Activated CD4-positive, alpha-beta memory T cell treated with anti-CD3 and anti-CD28 coated beads, Interleukin-2, amount 10 ng/mL, durations not matched to agents 7 days and 5 days (primary cell): ENCODE measurements around the gene USP33. TPM values are rescaled to one million over a fixed set of nuclear protein-coding genes. Genes with fewer than 3 reads are reported as not detected.
"Not testable (repeated sequence)": the region's sequence is repeated elsewhere in the genome, so short reads cannot be mapped to it uniquely, and the experiment has no call there.

Experiments used
- CTCF ChIA-PET: fragments of 350-600 bp; sonication (Branson Sonifier 250); formaldehyde crosslinking; loops from one replicate; lab custom pipeline; 2021; ENCODE audit warnings: antibody characterized with exemption, inconsistent platforms; lab: Charles Lee
- POLR2A ChIA-PET: fragments of 350-600 bp; sonication (Branson Sonifier 250); formaldehyde crosslinking; loops from one replicate; lab custom pipeline; 2021; ENCODE audit warnings: antibody characterized with exemption; lab: Charles Lee
- DNase-seq: peaks from one replicate; pipeline ENCODE4 v3.0.0-alpha.2; 2020
- H3K27ac Mint-ChIP-seq: one replicate; pipeline ENCODE4 v1.8.0; 2021; ENCODE audit warnings: mild to moderate bottlenecking, mixed read lengths
- H3K27me3 Mint-ChIP-seq: one replicate; pipeline ENCODE4 v1.8.0; 2021; ENCODE audit warnings: mixed read lengths
- H3K36me3 Mint-ChIP-seq: one replicate; pipeline ENCODE4 v1.8.0; 2021; ENCODE audit warnings: low read depth, mixed read lengths
- H3K4me1 Mint-ChIP-seq: one replicate; pipeline ENCODE4 v1.8.0; 2021; ENCODE audit warnings: mixed read lengths
- H3K4me3 Mint-ChIP-seq: one replicate; pipeline ENCODE4 v1.8.0; 2021; ENCODE audit warnings: mild to moderate bottlenecking, mixed read lengths
- H3K9me3 Mint-ChIP-seq: one replicate; pipeline ENCODE4 v1.8.0; 2021; ENCODE audit warnings: mixed read lengths
- total RNA-seq, 2 experiments: library from RNA; stranded (reverse); gene quantifications; one replicate each; pipeline ENCODE4 v1.2.3, GENCODE V29; 2021

Gene USP33
- total RNA-seq, result 10 to 100 TPM; 50.5 to 56.7 TPM

DNA sequence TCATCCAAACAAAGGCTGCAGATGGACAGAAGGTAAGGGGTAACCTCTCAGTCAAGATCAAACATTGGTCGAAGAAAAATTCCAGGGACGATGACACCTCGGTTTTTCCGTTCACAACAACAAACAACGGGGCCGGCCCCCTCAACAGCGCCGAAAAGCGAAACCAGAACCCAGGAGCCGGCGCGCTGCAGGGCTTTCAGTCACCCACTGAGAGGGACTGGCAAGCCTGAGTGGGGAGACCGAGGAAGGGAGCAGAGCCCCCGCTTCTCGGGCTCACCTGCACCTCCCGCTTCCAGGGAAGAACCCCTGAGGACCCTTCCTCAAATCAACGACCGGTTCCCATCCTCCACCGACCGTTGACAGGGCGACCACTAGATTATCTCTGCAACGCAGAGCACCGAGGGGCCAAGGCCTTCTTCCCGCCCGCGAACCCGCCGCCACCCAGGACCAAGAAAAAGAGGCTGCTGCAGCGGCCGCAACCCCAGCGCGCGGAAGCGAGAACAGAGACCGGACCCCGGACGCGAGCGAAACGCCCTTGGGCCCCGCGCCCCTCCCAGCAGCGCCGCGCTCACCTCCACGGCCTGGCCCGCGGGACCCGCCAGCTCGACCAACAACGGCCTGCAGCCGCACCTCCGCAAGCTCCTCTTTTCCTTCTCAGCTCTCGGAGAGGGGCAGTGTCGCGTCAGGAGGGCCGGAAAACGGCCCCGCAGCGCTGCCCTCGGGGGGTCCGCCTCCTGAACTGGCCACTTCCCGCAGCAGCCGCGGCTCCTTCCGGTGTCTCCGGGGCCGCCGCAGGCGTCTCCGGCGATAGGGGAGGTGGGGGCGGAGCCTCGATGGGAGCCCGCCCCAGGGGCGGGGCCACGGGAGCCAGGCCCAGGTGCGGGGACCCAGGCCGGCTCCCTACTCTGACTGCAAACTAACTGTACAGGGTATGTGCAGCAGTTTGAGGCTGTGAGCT is at the start of gene USP33:
Gene USP33 (minus strand): TSS at position 782 of the 958 bp plus-strand sequence. CDS start 18,155 bp downstream, outside the sequence.
- Mint-ChIP-seq H3K27me3 (peaks cover 2% of the 10 kb centered on the region), H3K4me1 (peaks cover 31% of the 10 kb centered on the region), H3K36me3 (peaks cover 6% of the 10 kb centered on the region), H3K4me3 (peak within 1 kb of the TSS; percentile 94), H3K27ac (peak within 1 kb of the TSS; percentile 91), H3K9me3 (no peaks in the 10 kb centered on the region)
- ChIA-PET POLR2A (interaction anchor here (0.7 to 4.0 kb wide), 4 partner anchors 20 to 245 kb away, joined by 3 to 18 read pairs (median 10); partner anchors contain the start of genes DNAJB4, FUBP1, MIGA1 and ZZZ3), CTCF (interaction anchor here (1.3 kb wide), 1 partner anchor 245 kb away, joined by 4 read pairs; the partner anchor contains the start of gene DNAJB4)
- peak; percentile 90 for DNase-seq

GRCh38 chr1:77803371-77803770 is 43.7 kb upstream of the USP33 start:
- Mint-ChIP-seq H3K9me3 (no peaks in the 10 kb centered on the region), H3K4me1 (no peaks in the 10 kb centered on the region), H3K36me3 (peaks cover 32% of the 10 kb centered on the region), H3K27me3 (no peaks in the 10 kb centered on the region), H3K27ac (no peak overlapping the region), H3K4me3 (no peak overlapping the region)
- ChIA-PET POLR2A (no interaction called here), CTCF (no interaction called here)
- no peak for DNase-seq

GRCh38 chr1:77802026-77802425 is 42.4 kb upstream of the USP33 start:
- peaks cover 28% of the 10 kb centered on the region for H3K36me3 Mint-ChIP-seq
- H3K27me3 Mint-ChIP-seq, result no peaks in the 10 kb centered on the region
- no peak for DNase-seq
- ChIA-PET CTCF (no interaction called here), POLR2A (no interaction called here)
- H3K9me3 Mint-ChIP-seq, result no peaks in the 10 kb centered on the region
- no peak overlapping the region for H3K27ac Mint-ChIP-seq
- no peaks in the 10 kb centered on the region for H3K4me1 Mint-ChIP-seq
- no peak overlapping the region for H3K4me3 Mint-ChIP-seq

- Mint-ChIP-seq H3K27me3 (no peaks in the 10 kb centered on the region), H3K4me1 (no peaks in the 10 kb centered on the region), H3K27ac (no peak overlapping the region), H3K4me3 (no peak overlapping the region), H3K36me3 (peaks cover 23% of the 10 kb centered on the region), H3K9me3 (no peaks in the 10 kb centered on the region)
- DNase-seq, result no peak
- ChIA-PET CTCF (interaction anchor here (0.9 to 1.7 kb wide), 2 partner anchors 18 to 316 kb away, joined by 3 to 4 read pairs; no protein-coding TSS in a partner anchor), POLR2A (no interaction called here)
Measured at GRCh38 chr1:77797991-77798390, 38.3 kb upstream of the USP33 start.

DNA sequence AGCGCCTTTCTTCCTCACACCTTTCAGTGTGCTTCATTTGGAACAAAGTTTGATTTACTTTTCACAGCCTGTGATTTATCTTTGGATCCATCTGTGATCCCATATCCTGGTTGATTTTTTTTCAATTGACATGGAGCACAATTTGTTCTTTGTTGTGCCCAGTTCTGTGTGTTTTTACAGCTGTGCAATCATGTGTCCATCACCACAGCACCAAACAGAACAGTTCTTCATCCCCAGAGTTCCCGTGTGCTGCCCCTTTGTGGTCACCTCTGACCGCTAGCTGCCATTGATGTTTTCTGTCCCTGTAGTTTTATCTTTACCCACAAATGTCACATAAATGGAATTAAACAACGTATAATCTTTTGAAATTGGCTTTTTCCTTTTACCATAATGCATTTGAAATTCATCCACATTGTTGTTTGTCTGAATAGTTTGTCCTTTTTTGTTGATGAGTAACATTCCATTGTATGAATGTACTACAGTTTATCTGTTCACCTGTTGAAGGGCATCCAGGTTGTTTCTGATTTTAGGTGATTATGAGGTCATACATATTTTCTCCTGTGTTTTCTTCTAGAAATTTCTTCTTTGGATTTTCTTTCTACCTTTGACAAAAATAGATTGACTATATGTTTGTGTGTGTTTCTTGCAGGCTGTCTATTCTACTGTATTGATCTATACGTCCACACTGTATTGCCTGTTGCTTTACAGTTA is 37.2 kb upstream of the USP33 start:
- no peak overlapping the region for H3K4me3 Mint-ChIP-seq
- H3K36me3 Mint-ChIP-seq, result peaks cover 22% of the 10 kb centered on the region
- ChIA-PET CTCF (interaction anchor here (1.7 kb wide), 1 partner anchor 317 kb away, joined by 4 read pairs; no protein-coding TSS in a partner anchor), POLR2A (no interaction called here)
- H3K4me1 Mint-ChIP-seq, result no peaks in the 10 kb centered on the region
- DNase-seq, result no peak
- no peaks in the 10 kb centered on the region for H3K9me3 Mint-ChIP-seq
- no peaks in the 10 kb centered on the region for H3K27me3 Mint-ChIP-seq
- no peak overlapping the region for H3K27ac Mint-ChIP-seq

DNA sequence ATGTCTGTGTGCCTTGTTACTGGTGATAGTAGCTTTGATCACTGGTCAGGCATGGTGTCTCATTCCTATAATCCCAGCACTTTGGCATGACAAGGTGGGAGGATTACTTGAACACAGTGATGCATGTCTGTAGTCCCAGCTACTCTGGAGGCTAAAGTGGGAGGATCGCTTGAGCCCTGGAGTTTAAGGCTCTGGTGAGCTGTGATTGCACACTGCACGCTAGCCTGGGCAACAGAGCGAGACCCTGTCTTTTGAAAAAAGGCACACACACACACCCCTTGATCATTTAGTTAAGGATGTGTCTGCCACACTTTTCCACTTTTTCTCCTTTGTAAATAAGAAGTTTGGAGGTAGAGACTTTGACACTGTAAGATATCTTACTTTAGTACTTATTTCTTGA is 34.9 kb upstream of the USP33 start:
- H3K9me3 Mint-ChIP-seq, result no peaks in the 10 kb centered on the region
- ChIA-PET CTCF (interaction anchor here (0.7 kb wide), 1 partner anchor 28 kb away, joined by 3 read pairs; no protein-coding TSS in a partner anchor), POLR2A (no interaction called here)
- no peaks in the 10 kb centered on the region for H3K4me1 Mint-ChIP-seq
- H3K36me3 Mint-ChIP-seq, result peaks cover 22% of the 10 kb centered on the region
- no peak for DNase-seq
- no peaks in the 10 kb centered on the region for H3K27me3 Mint-ChIP-seq
- H3K4me3 Mint-ChIP-seq, result no peak overlapping the region
- H3K27ac Mint-ChIP-seq, result no peak overlapping the region

- H3K4me3 Mint-ChIP-seq, H3K27ac Mint-ChIP-seq, CTCF ChIA-PET, DNase-seq, H3K27me3 Mint-ChIP-seq, POLR2A ChIA-PET: not testable (repeated sequence)
- Mint-ChIP-seq H3K36me3 (peaks cover 56% of the 10 kb centered on the region), H3K9me3 (peaks cover 12% of the 10 kb centered on the region), H3K4me1 (peaks cover 15% of the 10 kb centered on the region)
Measured at GRCh38 chr1:77786093-77786741, 26.6 kb upstream of the USP33 start.

- POLR2A ChIA-PET, result no interaction called here
- Mint-ChIP-seq H3K27me3 (no peaks in the 10 kb centered on the region), H3K27ac (no peak overlapping the region), H3K4me1 (peaks cover 34% of the 10 kb centered on the region), H3K36me3 (peaks cover 45% of the 10 kb centered on the region), H3K9me3 (peaks cover 12% of the 10 kb centered on the region), H3K4me3 (no peak overlapping the region)
- CTCF ChIA-PET, result no interaction called here
- no peak for DNase-seq
Measured at GRCh38 chr1:77783141-77783540, 23.5 kb upstream of the USP33 start.

GRCh38 chr1:77781683-77782082 is 22.0 kb upstream of the USP33 start:
- POLR2A ChIA-PET, result no interaction called here
- Mint-ChIP-seq H3K27me3 (no peaks in the 10 kb centered on the region), H3K9me3 (peaks cover 10% of the 10 kb centered on the region), H3K36me3 (peaks cover 34% of the 10 kb centered on the region), H3K4me3 (no peak overlapping the region), H3K4me1 (peaks cover 34% of the 10 kb centered on the region), H3K27ac (no peak overlapping the region)
- CTCF ChIA-PET, result no interaction called here
- DNase-seq, result no peak

- ChIA-PET CTCF (interaction anchor here (0.6 to 1.2 kb wide), 8 partner anchors 11 to 1762 kb away, joined by 3 to 6 read pairs (median 3); partner anchors contain the start of gene ZZZ3), POLR2A (interaction anchor here (0.6 to 2.2 kb wide), 9 partner anchors 17 to 225 kb away, joined by 3 to 20 read pairs (median 6); partner anchors contain the start of genes DNAJB4, FUBP1, USP33 and ZZZ3)
- peaks cover 2% of the 10 kb centered on the region for H3K9me3 Mint-ChIP-seq
- peaks cover 36% of the 10 kb centered on the region for H3K4me1 Mint-ChIP-seq
- peaks cover 14% of the 10 kb centered on the region for H3K36me3 Mint-ChIP-seq
- H3K4me3 Mint-ChIP-seq, result peak within 1 kb of the TSS; percentile 89
- peak; percentile 88 for DNase-seq
- peak within 1 kb of the TSS; percentile 73 for H3K27ac Mint-ChIP-seq
- H3K27me3 Mint-ChIP-seq, result no peaks in the 10 kb centered on the region
Measured at GRCh38 chr1:77779529-77780281, 20.1 kb upstream of the USP33 start, which contains the start of gene MIGA1. MIGA1 (plus strand) TSS chr1:77779649; CDS start chr1:77783253, 3,604 bp downstream.

DNA sequence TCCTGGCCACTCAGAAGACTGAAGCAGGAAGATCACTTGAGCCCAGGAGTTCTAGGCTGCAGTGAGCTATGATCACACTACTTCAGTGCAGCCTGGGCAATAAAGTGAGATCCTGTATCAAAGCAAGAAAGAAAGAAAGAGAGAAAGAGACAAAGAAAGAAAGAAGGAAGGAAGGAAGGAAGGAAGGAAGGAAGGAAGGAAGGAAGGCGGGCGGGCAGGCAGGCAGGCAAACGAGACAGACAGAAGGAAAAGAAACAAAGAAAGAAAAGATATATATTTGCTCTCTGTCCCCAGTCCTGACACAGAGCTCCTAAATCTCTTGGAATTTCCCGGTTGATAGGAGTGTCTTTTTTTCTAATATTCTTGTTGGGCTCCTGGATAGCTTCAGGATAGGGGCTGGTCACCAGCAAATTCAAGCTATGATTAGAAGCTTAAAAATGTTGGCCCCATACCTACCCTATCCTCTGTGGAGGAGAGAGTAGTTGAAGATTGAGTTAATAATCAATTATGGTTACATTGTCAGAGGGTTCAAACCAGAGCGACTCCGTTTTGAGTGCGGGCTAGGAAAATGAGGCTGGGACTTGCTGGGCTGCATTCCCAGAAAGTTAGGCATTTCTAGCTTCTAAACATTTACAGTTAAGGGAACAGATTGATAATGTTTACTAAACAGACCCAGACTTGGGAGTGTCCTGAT is 16.5 kb upstream of the USP33 start:
- DNase-seq, result no peak
- no peaks in the 10 kb centered on the region for H3K9me3 Mint-ChIP-seq
- no peaks in the 10 kb centered on the region for H3K27me3 Mint-ChIP-seq
- ChIA-PET POLR2A (no interaction called here), CTCF (interaction anchor here (0.5 to 0.7 kb wide), 2 partner anchors 92 to 200 kb away, joined by 3 read pairs; no protein-coding TSS in a partner anchor)
- H3K27ac Mint-ChIP-seq, result no peak overlapping the region
- H3K4me1 Mint-ChIP-seq, result peaks cover 23% of the 10 kb centered on the region
- H3K36me3 Mint-ChIP-seq, result no peaks in the 10 kb centered on the region
- no peak overlapping the region for H3K4me3 Mint-ChIP-seq
